Activated T-helper 17 cell treated with anti-CD3 and anti-CD28 coated beads, Interleukin-2, amount 50 U/mL, for 72 hours (primary cell): ENCODE results near the gene CACNA1B. TPM values are rescaled to one million over a fixed set of nuclear protein-coding genes. Genes with fewer than 3 reads are reported as not detected.
A peak's percentile ranks its signal among the peaks of the same experiment; 100 is the strongest.

Experiments used
- ATAC-seq: fragments of 150-1000 bp; cut with Tn5 transposase; replicated peaks from 2 replicates; pipeline ENCODE4 v1.10.0; 2021; ENCODE audit warnings: mild to moderate bottlenecking, moderate library complexity
- H3K27ac Mint-ChIP-seq: one replicate; pipeline ENCODE4 v1.8.0; 2022; ENCODE audit warnings: mixed read lengths
- H3K27me3 Mint-ChIP-seq: one replicate; pipeline ENCODE4 v1.8.0; 2022; ENCODE audit warnings: mixed read lengths
- H3K36me3 Mint-ChIP-seq: one replicate; pipeline ENCODE4 v1.8.0; 2022; ENCODE audit warnings: low read depth, mild to moderate bottlenecking, mixed read lengths
- H3K4me1 Mint-ChIP-seq: one replicate; pipeline ENCODE4 v1.8.0; 2022; ENCODE audit warnings: mixed read lengths
- H3K4me3 Mint-ChIP-seq: one replicate; pipeline ENCODE4 v1.8.0; 2022; ENCODE audit warnings: mild to moderate bottlenecking, mixed read lengths
- H3K9me3 Mint-ChIP-seq: one replicate; pipeline ENCODE4 v1.8.0; 2022; ENCODE audit warnings: mixed read lengths
- total RNA-seq, 2 donors: library from RNA; stranded (reverse); gene quantifications; one replicate each; pipeline ENCODE4 v1.2.3, GENCODE V29; 2022

CACNA1B gene
- total RNA-seq, 2 donors from 2014 or later = 0.16 TPM; not detected in 1

GRCh38 chr9:137916540-137916939, 39.0 kb downstream of the CACNA1B start:
- Mint-ChIP-seq H3K27me3 (peaks cover 20% of the 10 kb centered on the region), H3K9me3 (no peaks in the 10 kb centered on the region), H3K4me1 (no peaks in the 10 kb centered on the region), H3K4me3 (no peak overlapping the region), H3K36me3 (no peaks in the 10 kb centered on the region), H3K27ac (peak overlapping the region; percentile 44)
- no peak for ATAC-seq

- Mint-ChIP-seq H3K27me3 (peaks cover 18% of the 10 kb centered on the region), H3K36me3 (no peaks in the 10 kb centered on the region), H3K4me1 (no peaks in the 10 kb centered on the region), H3K4me3 (no peak overlapping the region), H3K9me3 (no peaks in the 10 kb centered on the region), H3K27ac (no peak overlapping the region)
- no peak for ATAC-seq
These were observed 39.5 kb downstream of the CACNA1B start for GRCh38 chr9:137917116-137917515.

GRCh38 chr9:137917795-137918194, 40.2 kb downstream of the CACNA1B start:
- no peaks in the 10 kb centered on the region for H3K4me1 Mint-ChIP-seq
- no peaks in the 10 kb centered on the region for H3K36me3 Mint-ChIP-seq
- H3K9me3 Mint-ChIP-seq = no peaks in the 10 kb centered on the region
- H3K27me3 Mint-ChIP-seq = peaks cover 14% of the 10 kb centered on the region
- ATAC-seq = no peak
- H3K27ac Mint-ChIP-seq = no peak overlapping the region
- no peak overlapping the region for H3K4me3 Mint-ChIP-seq

- Mint-ChIP-seq H3K27me3 (peaks cover 14% of the 10 kb centered on the region), H3K36me3 (no peaks in the 10 kb centered on the region), H3K4me1 (no peaks in the 10 kb centered on the region), H3K9me3 (no peaks in the 10 kb centered on the region), H3K27ac (no peak overlapping the region), H3K4me3 (no peak overlapping the region)
- ATAC-seq = no peak
These were observed 40.9 kb downstream of the CACNA1B start for GRCh38 chr9:137918331-137919094.

GRCh38 chr9:137919095-137919465, 41.5 kb downstream of the CACNA1B start:
- Mint-ChIP-seq H3K9me3 (no peaks in the 10 kb centered on the region), H3K27ac (no peak overlapping the region), H3K27me3 (peaks cover 13% of the 10 kb centered on the region), H3K4me3 (no peak overlapping the region), H3K4me1 (no peaks in the 10 kb centered on the region), H3K36me3 (no peaks in the 10 kb centered on the region)
- no peak for ATAC-seq

DNA sequence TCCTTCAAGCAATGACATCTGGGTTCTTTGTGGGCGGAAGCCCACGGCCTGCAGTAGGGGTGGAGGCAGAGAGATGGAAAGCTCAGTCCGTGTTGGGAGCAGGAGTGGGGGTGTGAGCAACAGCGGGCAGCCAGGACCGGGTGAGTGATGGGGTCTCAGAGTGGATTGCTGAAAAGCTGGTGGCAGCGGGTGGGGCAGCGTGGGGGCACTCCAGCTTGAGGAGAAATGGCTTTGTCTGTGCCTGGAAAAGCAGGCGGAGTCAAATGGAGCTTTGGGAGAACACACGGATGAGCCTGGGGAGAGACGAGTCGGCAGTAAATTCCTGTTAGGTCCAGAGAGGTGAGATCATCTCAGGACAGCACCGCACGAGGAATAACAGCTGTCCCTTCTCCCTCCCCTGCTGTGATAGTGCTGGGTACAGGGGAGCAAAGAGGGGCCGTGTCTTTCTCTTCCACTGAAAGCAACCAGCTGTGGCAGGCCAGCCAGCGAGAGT, 42.1 kb downstream of the CACNA1B start:
- no peak for ATAC-seq
- H3K36me3 Mint-ChIP-seq = no peaks in the 10 kb centered on the region
- peaks cover 7% of the 10 kb centered on the region for H3K27me3 Mint-ChIP-seq
- H3K9me3 Mint-ChIP-seq = no peaks in the 10 kb centered on the region
- H3K4me3 Mint-ChIP-seq = no peak overlapping the region
- no peak overlapping the region for H3K27ac Mint-ChIP-seq
- no peaks in the 10 kb centered on the region for H3K4me1 Mint-ChIP-seq

- Mint-ChIP-seq H3K36me3 (no peaks in the 10 kb centered on the region), H3K27me3 (peaks cover 6% of the 10 kb centered on the region), H3K4me1 (no peaks in the 10 kb centered on the region), H3K4me3 (no peak overlapping the region), H3K9me3 (no peaks in the 10 kb centered on the region), H3K27ac (no peak overlapping the region)
- ATAC-seq = no peak
These were observed 43.2 kb downstream of the CACNA1B start for GRCh38 chr9:137920753-137921152.

DNA sequence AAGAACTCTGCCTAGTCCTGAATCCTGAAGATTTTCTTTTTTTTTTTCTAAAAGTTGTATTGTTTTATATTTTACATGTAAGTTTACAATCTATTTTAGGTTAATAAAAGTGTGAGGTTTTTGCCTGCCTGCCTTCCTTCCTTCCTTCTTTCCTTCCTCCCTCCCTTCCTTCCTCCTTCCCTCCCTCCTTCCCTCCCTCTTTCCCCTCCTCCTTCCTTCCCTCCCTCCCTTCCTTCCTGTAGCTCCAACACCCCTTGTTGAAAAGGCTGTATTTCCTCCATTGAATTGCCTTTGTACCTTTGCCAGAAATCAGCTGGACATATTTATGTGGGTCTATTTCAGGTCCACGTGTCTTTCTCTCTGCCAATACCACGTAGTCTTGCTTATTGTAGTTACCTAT, 46.6 kb downstream of the CACNA1B start:
- peaks cover 5% of the 10 kb centered on the region for H3K27me3 Mint-ChIP-seq
- H3K9me3 Mint-ChIP-seq = no peaks in the 10 kb centered on the region
- H3K4me3 Mint-ChIP-seq = no peak overlapping the region
- no peak for ATAC-seq
- H3K36me3 Mint-ChIP-seq = no peaks in the 10 kb centered on the region
- no peak overlapping the region for H3K27ac Mint-ChIP-seq
- H3K4me1 Mint-ChIP-seq = no peaks in the 10 kb centered on the region

DNA sequence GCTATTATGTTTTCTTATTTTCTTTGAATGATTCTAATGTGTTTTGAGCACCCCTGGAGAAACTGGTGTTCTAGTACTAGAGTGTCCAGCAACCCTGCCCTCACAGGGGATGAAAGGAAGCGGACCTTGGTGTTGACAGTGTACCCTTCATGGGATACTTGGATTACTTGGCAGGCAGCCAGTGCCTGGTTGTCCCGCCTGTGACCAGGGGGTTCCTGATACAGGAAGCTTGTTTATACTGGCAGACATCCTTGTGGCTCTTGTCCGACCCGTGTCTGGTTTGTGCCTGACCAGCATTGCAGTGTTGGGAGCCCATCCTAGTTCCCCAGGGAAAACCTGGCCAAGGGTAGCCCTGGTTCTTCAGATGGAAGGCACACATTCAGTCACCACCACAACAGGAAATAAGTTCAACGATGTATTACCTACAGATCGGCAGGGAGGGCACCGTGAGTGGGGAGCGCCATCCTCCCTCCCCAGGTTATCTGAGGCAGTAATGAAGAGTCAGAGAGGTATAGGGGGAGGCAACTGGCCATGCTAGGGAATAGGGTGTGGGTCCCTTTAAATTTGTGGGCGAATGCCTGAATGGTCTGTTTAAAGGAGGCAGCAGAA, 47.3 kb downstream of the CACNA1B start:
- H3K4me1 Mint-ChIP-seq = no peaks in the 10 kb centered on the region
- H3K27me3 Mint-ChIP-seq = peaks cover 5% of the 10 kb centered on the region
- no peaks in the 10 kb centered on the region for H3K9me3 Mint-ChIP-seq
- H3K36me3 Mint-ChIP-seq = no peaks in the 10 kb centered on the region
- ATAC-seq = no peak
- H3K4me3 Mint-ChIP-seq = no peak overlapping the region
- H3K27ac Mint-ChIP-seq = no peak overlapping the region

DNA sequence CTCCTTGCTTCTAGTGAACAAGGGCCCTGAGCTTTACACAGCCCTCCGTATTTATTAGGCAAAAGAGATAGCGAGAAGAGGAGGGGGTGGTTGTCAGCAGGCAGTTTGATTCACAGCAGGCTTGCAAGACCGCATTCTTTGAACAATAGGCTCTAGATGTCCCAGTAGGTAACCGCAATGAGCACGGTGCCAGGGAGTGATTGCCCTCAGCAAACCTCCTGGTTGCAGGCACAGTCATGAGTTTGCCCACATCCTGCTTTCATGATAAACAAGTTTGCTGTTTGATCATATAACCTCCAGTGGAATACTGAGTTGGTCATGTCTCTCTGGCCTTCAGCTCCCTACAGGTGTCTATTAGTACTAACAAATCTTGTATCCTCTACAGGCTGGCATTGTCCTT, 66.1 kb downstream of the CACNA1B start:
- H3K9me3 Mint-ChIP-seq = peaks cover 15% of the 10 kb centered on the region
- no peak overlapping the region for H3K27ac Mint-ChIP-seq
- H3K27me3 Mint-ChIP-seq = peaks cover 10% of the 10 kb centered on the region
- H3K4me3 Mint-ChIP-seq = no peak overlapping the region
- no peaks in the 10 kb centered on the region for H3K36me3 Mint-ChIP-seq
- ATAC-seq = peak; percentile 42
- H3K4me1 Mint-ChIP-seq = no peaks in the 10 kb centered on the region

DNA sequence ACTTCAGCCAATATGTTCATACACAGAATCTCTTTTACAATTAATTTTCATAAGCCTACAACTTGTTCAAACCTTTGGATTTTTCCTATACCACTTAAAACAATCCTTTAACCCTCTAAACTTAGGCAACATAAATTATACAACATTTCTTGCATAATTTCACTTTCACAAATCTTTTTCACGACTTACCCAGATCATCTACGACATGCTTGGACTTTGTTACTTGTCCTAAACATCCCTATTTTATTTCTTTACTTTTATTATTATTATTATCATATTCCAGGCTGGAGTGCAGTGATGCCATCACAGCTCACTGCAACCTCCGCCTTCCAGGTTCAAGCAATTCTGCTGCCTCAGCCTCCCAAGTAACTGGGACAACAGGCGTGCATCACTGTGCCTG, 68.0 kb downstream of the CACNA1B start:
- no peaks in the 10 kb centered on the region for H3K36me3 Mint-ChIP-seq
- H3K9me3 Mint-ChIP-seq = peaks cover 15% of the 10 kb centered on the region
- no peak overlapping the region for H3K27ac Mint-ChIP-seq
- H3K4me1 Mint-ChIP-seq = no peaks in the 10 kb centered on the region
- no peak for ATAC-seq
- H3K27me3 Mint-ChIP-seq = peaks cover 4% of the 10 kb centered on the region
- no peak overlapping the region for H3K4me3 Mint-ChIP-seq

DNA sequence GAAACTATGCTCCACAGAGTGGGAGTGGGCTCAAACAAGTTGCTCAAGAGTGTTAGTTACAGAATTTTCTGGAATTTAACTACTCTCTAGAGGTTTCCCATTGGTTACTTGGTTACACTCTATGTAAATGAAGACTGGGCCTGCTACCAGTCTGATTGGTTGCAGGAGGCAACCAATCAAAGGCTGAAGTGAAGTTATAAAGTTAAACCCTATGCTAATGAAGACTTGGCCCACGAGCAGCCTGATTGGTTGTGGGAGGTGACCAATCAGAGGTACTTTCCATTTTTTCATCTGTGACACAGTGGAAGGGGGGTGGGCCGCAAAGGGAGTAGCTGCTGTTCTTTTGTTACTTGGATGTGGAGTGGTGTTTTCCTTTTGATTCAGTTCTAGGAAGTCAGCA, 69.4 kb downstream of the CACNA1B start:
- Mint-ChIP-seq H3K4me3 (no peak overlapping the region), H3K27me3 (no peaks in the 10 kb centered on the region), H3K4me1 (no peaks in the 10 kb centered on the region), H3K36me3 (no peaks in the 10 kb centered on the region), H3K27ac (no peak overlapping the region), H3K9me3 (peaks cover 10% of the 10 kb centered on the region)
- ATAC-seq = no peak

- Mint-ChIP-seq H3K9me3 (peaks cover 5% of the 10 kb centered on the region), H3K36me3 (no peaks in the 10 kb centered on the region), H3K4me3 (no peak overlapping the region), H3K27me3 (no peaks in the 10 kb centered on the region), H3K27ac (no peak overlapping the region), H3K4me1 (no peaks in the 10 kb centered on the region)
- no peak for ATAC-seq
These were observed 71.1 kb downstream of the CACNA1B start for GRCh38 chr9:137948642-137949041.

DNA sequence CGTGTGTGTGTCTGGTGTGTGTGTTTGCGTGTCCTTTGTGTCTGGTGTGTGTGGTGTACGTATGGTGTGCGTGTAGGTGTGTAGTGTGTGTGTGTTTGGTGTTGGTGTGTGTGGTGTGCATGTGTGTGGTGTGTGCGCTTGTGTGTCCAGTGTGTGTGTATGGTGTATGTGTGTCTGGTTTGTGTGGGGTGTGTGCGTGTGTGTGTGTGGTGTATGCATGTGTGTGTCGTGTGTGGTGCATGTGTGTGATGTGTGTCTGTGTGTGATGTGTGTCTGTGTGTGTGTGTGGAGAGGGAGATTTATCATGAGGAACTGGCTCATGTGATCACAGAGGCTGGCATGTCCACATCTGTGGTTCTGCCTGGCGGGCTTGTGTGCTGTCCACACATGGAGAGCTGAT, 71.7 kb downstream of the CACNA1B start:
- Mint-ChIP-seq H3K9me3 (peaks cover 2% of the 10 kb centered on the region), H3K4me3 (no peak overlapping the region)
- no peak for ATAC-seq

GRCh38 chr9:137951107-137951506, 73.5 kb downstream of the CACNA1B start:
- Mint-ChIP-seq H3K9me3 (no peaks in the 10 kb centered on the region), H3K4me3 (no peak overlapping the region), H3K27ac (no peak overlapping the region), H3K36me3 (no peaks in the 10 kb centered on the region), H3K4me1 (no peaks in the 10 kb centered on the region), H3K27me3 (no peaks in the 10 kb centered on the region)
- ATAC-seq = no peak

More for the DNA sequence above, 71.7 kb downstream of the CACNA1B start:
- H3K4me1 Mint-ChIP-seq = no peaks in the 10 kb centered on the region
- no peaks in the 10 kb centered on the region for H3K27me3 Mint-ChIP-seq
- H3K27ac Mint-ChIP-seq = no peak overlapping the region
- no peaks in the 10 kb centered on the region for H3K36me3 Mint-ChIP-seq
